BE2C (cell line): ENCODE data around the gene FRYL.

Experiments
- DNase-seq: peaks from one replicate; pipeline ENCODE4 v3.0.0-alpha.2; 2020
- H3K27me3 ChIP-seq: fragments of 250-450 bp; sonication (Bioruptor Pico); 2 replicates; pipeline ENCODE4 v1.5.1; 2020; ENCODE audit warnings: mild to moderate bottlenecking
- H3K36me3 ChIP-seq: fragments of 250-450 bp; sonication (Bioruptor Pico); 2 replicates; pipeline ENCODE4 v1.5.1; 2020; ENCODE audit warnings: mild to moderate bottlenecking
- H3K4me1 ChIP-seq: fragments of 250-450 bp; sonication (Bioruptor Pico); 2 replicates; pipeline ENCODE4 v1.5.1; 2020
- H3K4me3 ChIP-seq: 2 replicates; pipeline ENCODE4 v1.5.1; 2011; ENCODE audit warnings: low read depth, low read length
- H3K9me3 ChIP-seq: fragments of 250-450 bp; sonication (Bioruptor Pico); 2 replicates; pipeline ENCODE4 v1.5.1; 2020
- TF ChIP-seq, protein P1 (sequence below): IDR thresholded peaks from 2 replicates; pipeline ENCODE4 v1.5.1; 2012; ENCODE audit warnings: mild to moderate bottlenecking, low read depth, low read length

FRYL gene

GRCh38 chr4:48554606-48555005, 225.5 kb downstream of the FRYL start:
- peaks cover 20% of the 10 kb centered on the region for H3K36me3 ChIP-seq
- TF ChIP-seq, protein P1, sequence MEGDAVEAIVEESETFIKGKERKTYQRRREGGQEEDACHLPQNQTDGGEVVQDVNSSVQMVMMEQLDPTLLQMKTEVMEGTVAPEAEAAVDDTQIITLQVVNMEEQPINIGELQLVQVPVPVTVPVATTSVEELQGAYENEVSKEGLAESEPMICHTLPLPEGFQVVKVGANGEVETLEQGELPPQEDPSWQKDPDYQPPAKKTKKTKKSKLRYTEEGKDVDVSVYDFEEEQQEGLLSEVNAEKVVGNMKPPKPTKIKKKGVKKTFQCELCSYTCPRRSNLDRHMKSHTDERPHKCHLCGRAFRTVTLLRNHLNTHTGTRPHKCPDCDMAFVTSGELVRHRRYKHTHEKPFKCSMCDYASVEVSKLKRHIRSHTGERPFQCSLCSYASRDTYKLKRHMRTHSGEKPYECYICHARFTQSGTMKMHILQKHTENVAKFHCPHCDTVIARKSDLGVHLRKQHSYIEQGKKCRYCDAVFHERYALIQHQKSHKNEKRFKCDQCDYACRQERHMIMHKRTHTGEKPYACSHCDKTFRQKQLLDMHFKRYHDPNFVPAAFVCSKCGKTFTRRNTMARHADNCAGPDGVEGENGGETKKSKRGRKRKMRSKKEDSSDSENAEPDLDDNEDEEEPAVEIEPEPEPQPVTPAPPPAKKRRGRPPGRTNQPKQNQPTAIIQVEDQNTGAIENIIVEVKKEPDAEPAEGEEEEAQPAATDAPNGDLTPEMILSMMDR, result no peak
- no peak overlapping the region for H3K4me3 ChIP-seq
- no peak for DNase-seq
- no peaks in the 10 kb centered on the region for H3K9me3 ChIP-seq
- peaks cover 5% of the 10 kb centered on the region for H3K4me1 ChIP-seq
- H3K27me3 ChIP-seq, result no peaks in the 10 kb centered on the region

DNA sequence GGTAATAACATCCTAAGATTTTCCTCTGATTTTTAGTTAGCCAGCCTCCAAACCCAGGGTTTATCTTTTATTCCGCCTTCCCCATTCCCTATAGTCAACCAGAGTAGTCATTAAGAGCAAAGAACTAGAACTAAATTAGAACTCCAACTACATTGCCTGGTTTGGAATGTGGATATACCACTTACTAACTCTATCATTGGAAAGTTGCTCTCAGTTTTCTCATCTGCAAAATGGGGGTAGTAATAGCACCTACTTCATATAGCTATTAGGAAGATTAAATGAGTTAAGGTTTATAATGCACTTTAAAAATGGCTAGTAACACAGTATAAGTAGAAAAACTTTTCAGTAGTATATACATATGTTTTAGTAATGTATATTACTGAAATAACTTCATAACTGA, 226.4 kb downstream of the FRYL start:
- no peaks in the 10 kb centered on the region for H3K9me3 ChIP-seq
- H3K4me1 ChIP-seq, result peaks cover 5% of the 10 kb centered on the region
- DNase-seq, result no peak
- no peak overlapping the region for H3K4me3 ChIP-seq
- peaks cover 22% of the 10 kb centered on the region for H3K36me3 ChIP-seq
- no peaks in the 10 kb centered on the region for H3K27me3 ChIP-seq
- TF ChIP-seq, protein P1, result no peak

DNA sequence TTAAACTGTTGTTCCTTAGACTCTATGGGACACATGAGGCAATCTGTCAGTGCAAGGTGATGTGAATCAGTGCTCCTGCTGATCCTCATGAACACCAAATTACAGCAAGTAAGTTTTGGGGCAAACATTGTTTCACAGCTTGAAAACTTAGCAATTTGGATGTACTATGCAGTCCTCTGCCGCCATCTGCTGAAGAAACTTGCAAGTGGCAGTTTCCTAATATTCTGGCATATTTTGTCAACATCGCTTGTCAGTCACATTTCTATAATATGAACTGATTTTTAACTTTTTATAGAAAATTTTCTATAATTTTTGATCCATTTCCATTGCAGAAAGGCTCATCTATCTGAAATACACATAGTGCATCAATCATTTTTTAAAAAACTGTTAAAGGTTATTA, 233.7 kb downstream of the FRYL start:
- Histone ChIP-seq H3K4me3 (no peak overlapping the region), H3K27me3 (no peaks in the 10 kb centered on the region), H3K36me3 (peaks cover 23% of the 10 kb centered on the region), H3K4me1 (no peaks in the 10 kb centered on the region), H3K9me3 (no peaks in the 10 kb centered on the region)
- TF ChIP-seq, protein P1, result peak; percentile 82
- DNase-seq, result peak; percentile 51

GRCh38 chr4:48543796-48544195, 236.3 kb downstream of the FRYL start:
- no peak for DNase-seq
- TF ChIP-seq, protein P1, result no peak
- Histone ChIP-seq H3K36me3 (peaks cover 25% of the 10 kb centered on the region), H3K9me3 (no peaks in the 10 kb centered on the region), H3K4me3 (no peak overlapping the region), H3K27me3 (no peaks in the 10 kb centered on the region), H3K4me1 (no peaks in the 10 kb centered on the region)

GRCh38 chr4:48542888-48543287, 237.2 kb downstream of the FRYL start:
- Histone ChIP-seq H3K27me3 (no peaks in the 10 kb centered on the region), H3K36me3 (peaks cover 24% of the 10 kb centered on the region), H3K4me3 (no peak overlapping the region), H3K9me3 (no peaks in the 10 kb centered on the region), H3K4me1 (no peaks in the 10 kb centered on the region)
- no peak for DNase-seq
- TF ChIP-seq, protein P1, result no peak

GRCh38 chr4:48539597-48539996, 240.5 kb downstream of the FRYL start:
- H3K36me3 ChIP-seq, result peaks cover 29% of the 10 kb centered on the region
- H3K27me3 ChIP-seq, result no peaks in the 10 kb centered on the region
- H3K4me3 ChIP-seq, result no peak overlapping the region
- no peak for DNase-seq
- no peaks in the 10 kb centered on the region for H3K9me3 ChIP-seq
- TF ChIP-seq, protein P1, result no peak
- no peaks in the 10 kb centered on the region for H3K4me1 ChIP-seq
